Caco-2 (cell line): ENCODE results near the gene HDAC4. TPM values are rescaled to one million over a fixed set of nuclear protein-coding genes. Genes with fewer than 3 reads are reported as not detected.

Experiments used
- BruUV-seq: library from RNA; stranded (reverse); fragments of 400-500 nt; replicated peaks from 2 replicates; lab custom pipeline; 2021; lab: Mats Ljungman, UMichigan
- CTCF ChIA-PET: fragments of 300-600 bp; sonication (Branson Sonifier 250); formaldehyde crosslinking; loops from one replicate; lab custom pipeline; 2022; ENCODE audit warnings: antibody characterized with exemption; lab: Charles Lee
- POLR2A ChIA-PET: fragments of 300-600 bp; sonication (Branson Sonifier 250); formaldehyde crosslinking; loops from one replicate; lab custom pipeline; 2022; ENCODE audit warnings: antibody characterized with exemption; lab: Charles Lee
- DNase-seq, 2 experiments: peaks; one replicate each; pipeline versions ENCODE4 v3.0.0 to v3.0.0-alpha.2; 2020 to 2022
- H3K27me3 ChIP-seq: replicated peaks from 2 replicates; pipeline ENCODE4 v1.6.0; 2011; ENCODE audit warnings: low read length; ENCODE audit not compliant: control insufficient read depth, insufficient read depth
- H3K36me3 ChIP-seq: 2 replicates; pipeline ENCODE4 v1.5.1; 2011; ENCODE audit warnings: low read length; ENCODE audit not compliant: control insufficient read depth, insufficient read depth
- H3K4me1 ChIP-seq: fragments of 250-450 bp; sonication (Bioruptor Pico); 2 replicates; pipeline ENCODE4 v1.5.1; 2020; ENCODE audit warnings: mild to moderate bottlenecking
- H3K4me3 ChIP-seq: 2 replicates; pipeline ENCODE4 v1.5.1; 2011; ENCODE audit warnings: low read depth, mild to moderate bottlenecking, control low read depth, low read length
- H3K9me3 ChIP-seq: fragments of 250-450 bp; sonication (Bioruptor Pico); 2 replicates; pipeline ENCODE4 v1.5.1; 2020; ENCODE audit warnings: mild to moderate bottlenecking, moderate library complexity
- H3K27ac Mint-ChIP-seq: one replicate; pipeline ENCODE4 v1.8.0; 2022; ENCODE audit warnings: mixed read lengths; ENCODE audit not compliant: unreplicated experiment
- H3K27me3 Mint-ChIP-seq: one replicate; pipeline ENCODE4 v1.8.0; 2022; ENCODE audit warnings: mixed read lengths; ENCODE audit not compliant: insufficient read depth, unreplicated experiment
- H3K36me3 Mint-ChIP-seq: one replicate; pipeline ENCODE4 v1.8.0; 2022; ENCODE audit warnings: mild to moderate bottlenecking, mixed read lengths; ENCODE audit not compliant: insufficient read depth, unreplicated experiment
- H3K4me1 Mint-ChIP-seq: one replicate; pipeline ENCODE4 v1.8.0; 2022; ENCODE audit warnings: low read depth, mixed read lengths; ENCODE audit not compliant: unreplicated experiment
- H3K4me3 Mint-ChIP-seq: one replicate; pipeline ENCODE4 v1.8.0; 2022; ENCODE audit warnings: mild to moderate bottlenecking, moderate library complexity, mixed read lengths; ENCODE audit not compliant: unreplicated experiment
- H3K9me3 Mint-ChIP-seq: one replicate; pipeline ENCODE4 v1.8.0; 2022; ENCODE audit warnings: mixed read lengths; ENCODE audit not compliant: unreplicated experiment
- CTCF ChIP-seq, 2 experiments: fragments of 200-600 bp in 1 of 2; IDR thresholded peaks; 1 replicate in 1 of 2; 2 replicates in 1 of 2; pipeline versions ENCODE4 v1.5.1 to v1.8.0; 2011 to 2022; ENCODE audit warnings: antibody characterized with exemption in 1 of 2, control low read depth in 1 of 2, inconsistent platforms in 1 of 2, low read depth in 1 of 2, low read length in 1 of 2, mild to moderate bottlenecking in 1 of 2, moderate library complexity in 1 of 2; ENCODE audit not compliant: insufficient read depth in 1 of 2, severe bottlenecking in 1 of 2, unreplicated experiment in 1 of 2
- intact Hi-C: fragments of 100-400 bp; cut with micrococcal nuclease; formaldehyde crosslinking; loops from one replicate; pipeline ENCODE4 v1.10.0; 2022; ENCODE audit not compliant: unreplicated experiment
- total RNA-seq: library from RNA; stranded (reverse); gene quantifications from 2 replicates; pipeline ENCODE4 v1.2.3, GENCODE V29; 2022

HDAC4 gene
- total RNA-seq, 1 experiment from 2014 or later, result 15.5 TPM

GRCh38 chr2:239196474-239197021 lies 204.3 kb downstream of the HDAC4 start:
- Mint-ChIP-seq H3K4me3 (no peak overlapping the region), H3K27me3 (no peaks in the 10 kb centered on the region), H3K27ac (no peak overlapping the region), H3K36me3 (no peaks in the 10 kb centered on the region), H3K9me3 (no peaks in the 10 kb centered on the region), H3K4me1 (no peaks in the 10 kb centered on the region)
- Histone ChIP-seq H3K9me3 (no peaks in the 10 kb centered on the region), H3K36me3 (no peaks in the 10 kb centered on the region), H3K4me1 (no peaks in the 10 kb centered on the region), H3K4me3 (no peak overlapping the region), H3K27me3 (no peaks in the 10 kb centered on the region)
- DNase-seq, result no peak
- ChIA-PET POLR2A (no interaction called here), CTCF (no interaction called here)
- intact Hi-C loops, result no loop called here
- TF ChIP-seq CTCF (IDR thresholded peaks at IDR 0.05; ENCODE audit: insufficient read depth in 1 of 2, low read depth in 1 of 2, low read length in 1 of 2, severe bottlenecking in 1 of 2, unreplicated experiment in 1 of 2), result no peak
- no TSS peak for BruUV-seq

- H3K4me3 ChIP-seq, result no peak overlapping the region
- intact Hi-C loops, result no loop called here
- CTCF ChIA-PET, result no interaction called here
Measured at GRCh38 chr2:239195992-239196391, 204.8 kb downstream of the HDAC4 start.

DNA sequence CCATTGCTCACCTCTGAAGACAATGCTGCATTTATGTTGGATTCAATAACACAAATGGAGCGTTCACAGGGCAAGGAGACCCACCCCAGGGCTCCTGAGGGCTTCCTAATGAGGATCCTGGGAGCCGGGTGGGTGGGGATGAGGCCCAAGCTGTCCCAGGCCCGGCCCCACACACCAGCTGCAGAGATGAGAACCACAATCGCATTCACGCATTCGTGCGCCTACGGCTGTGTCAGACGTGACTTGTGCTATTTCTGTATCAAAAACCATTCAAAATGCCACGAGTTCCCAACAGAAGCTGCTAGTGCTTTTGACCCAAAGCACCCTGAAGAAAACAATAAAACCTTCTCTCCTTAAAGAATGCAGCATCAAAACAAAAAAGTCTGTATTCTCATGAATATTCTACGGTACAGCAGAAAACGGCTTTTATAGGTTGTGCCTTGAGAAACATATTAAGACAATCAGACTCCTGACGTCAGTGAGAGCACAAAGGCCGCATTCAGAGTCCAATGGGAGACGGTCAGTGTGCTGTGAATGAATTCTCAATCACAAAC lies 205.4 kb downstream of the HDAC4 start:
- POLR2A ChIA-PET, result no interaction called here
- no TSS peak for BruUV-seq
- no peaks in the 10 kb centered on the region for H3K9me3 ChIP-seq
- H3K27me3 ChIP-seq, result no peaks in the 10 kb centered on the region
- H3K4me3 ChIP-seq, result no peak overlapping the region
- Mint-ChIP-seq H3K36me3 (no peaks in the 10 kb centered on the region), H3K9me3 (no peaks in the 10 kb centered on the region), H3K4me1 (no peaks in the 10 kb centered on the region), H3K4me3 (no peak overlapping the region), H3K27ac (no peak overlapping the region), H3K27me3 (no peaks in the 10 kb centered on the region)
- no peak for TF ChIP-seq CTCF (IDR thresholded peaks at IDR 0.05; ENCODE audit: insufficient read depth in 1 of 2, low read depth in 1 of 2, low read length in 1 of 2, severe bottlenecking in 1 of 2, unreplicated experiment in 1 of 2)
- intact Hi-C loops, result no loop called here
- no peaks in the 10 kb centered on the region for H3K36me3 ChIP-seq
- no peaks in the 10 kb centered on the region for H3K4me1 ChIP-seq
- CTCF ChIA-PET, result no interaction called here
- no peak for DNase-seq

More at GRCh38 chr2:239195992-239196391, 204.8 kb downstream of the HDAC4 start:
- no peaks in the 10 kb centered on the region for H3K27me3 ChIP-seq
- no peaks in the 10 kb centered on the region for H3K9me3 ChIP-seq
- H3K9me3 Mint-ChIP-seq, result no peaks in the 10 kb centered on the region
- no peak for TF ChIP-seq CTCF (IDR thresholded peaks at IDR 0.05; ENCODE audit: insufficient read depth in 1 of 2, low read depth in 1 of 2, low read length in 1 of 2, severe bottlenecking in 1 of 2, unreplicated experiment in 1 of 2)
- H3K4me1 Mint-ChIP-seq, result no peaks in the 10 kb centered on the region
- no peaks in the 10 kb centered on the region for H3K27me3 Mint-ChIP-seq
- POLR2A ChIA-PET, result no interaction called here
- no peak for DNase-seq
- no peaks in the 10 kb centered on the region for H3K4me1 ChIP-seq
- no peak overlapping the region for H3K4me3 Mint-ChIP-seq
- H3K27ac Mint-ChIP-seq, result no peak overlapping the region
- no TSS peak for BruUV-seq
- no peaks in the 10 kb centered on the region for H3K36me3 ChIP-seq
- H3K36me3 Mint-ChIP-seq, result no peaks in the 10 kb centered on the region
